GM18868 (cell line): ENCODE results near the gene ZFYVE26.
"Not testable (repeated sequence)": the region's sequence is repeated elsewhere in the genome, so short reads cannot be mapped to it uniquely, and the experiment has no call there.

Experiments used
- ATAC-seq: cut with Tn5 transposase; IDR thresholded peaks from one replicate; pipeline ENCODE4 v1.9.1; 2021; ENCODE audit warnings: mild to moderate bottlenecking, moderate library complexity; ENCODE audit not compliant: unreplicated experiment

The ZFYVE26 gene

GRCh38 chr14:67759916-67760315, 56.5 kb downstream of the ZFYVE26 start:
- no peak for ATAC-seq

- ATAC-seq = no peak
Measured at GRCh38 chr14:67757175-67757574, 59.2 kb downstream of the ZFYVE26 start.

GRCh38 chr14:67756496-67756895, 59.9 kb downstream of the ZFYVE26 start:
- no peak for ATAC-seq

GRCh38 chr14:67749341-67750084, 66.9 kb downstream of the ZFYVE26 start:
- no peak for ATAC-seq

- ATAC-seq = no peak
Measured at GRCh38 chr14:67748312-67748711, 68.1 kb downstream of the ZFYVE26 start.

- peak; percentile 66 for ATAC-seq
Measured at GRCh38 chr14:67746927-67747326, 69.5 kb downstream of the ZFYVE26 start.

- ATAC-seq = no peak
Measured at GRCh38 chr14:67744046-67744445, 72.3 kb downstream of the ZFYVE26 start.

- no peak for ATAC-seq
Measured at GRCh38 chr14:67738740-67739504, 77.5 kb downstream of the ZFYVE26 start.

GRCh38 chr14:67736771-67737170, 79.6 kb downstream of the ZFYVE26 start:
- ATAC-seq = no peak

- no peak for ATAC-seq
Measured at GRCh38 chr14:67735336-67736147, 80.8 kb downstream of the ZFYVE26 start.

GRCh38 chr14:67734675-67735074, 81.7 kb downstream of the ZFYVE26 start:
- ATAC-seq = no peak

- no peak for ATAC-seq
Measured at GRCh38 chr14:67733616-67734015, 82.8 kb downstream of the ZFYVE26 start.

- no peak for ATAC-seq
Measured at GRCh38 chr14:67729072-67729885, 87.1 kb downstream of the ZFYVE26 start.

GRCh38 chr14:67728258-67728657, 88.1 kb downstream of the ZFYVE26 start:
- no peak for ATAC-seq

GRCh38 chr14:67727361-67727760, 89.0 kb downstream of the ZFYVE26 start:
- ATAC-seq = no peak

- ATAC-seq = no peak
Measured at GRCh38 chr14:67725171-67725570, 91.2 kb downstream of the ZFYVE26 start.

- ATAC-seq = no peak
Measured at GRCh38 chr14:67722293-67722692, 94.1 kb downstream of the ZFYVE26 start.

GRCh38 chr14:67721875-67722274, 94.5 kb downstream of the ZFYVE26 start:
- ATAC-seq = no peak

- ATAC-seq = no peak
Measured at GRCh38 chr14:67719866-67720265, 96.5 kb downstream of the ZFYVE26 start.

GRCh38 chr14:67719385-67719784, 97.0 kb downstream of the ZFYVE26 start:
- not testable (repeated sequence) for ATAC-seq

- no peak for ATAC-seq
Measured at GRCh38 chr14:67718265-67718664, 98.1 kb downstream of the ZFYVE26 start.
